Spleen (tissue), 11 donors: ENCODE results near the gene UBE2S. TPM values are rescaled to one million over a fixed set of nuclear protein-coding genes. Genes with fewer than 3 reads are reported as not detected.

Experiments
- DNase-seq: peaks from one replicate; pipeline ENCODE4 v3.0.0-alpha.2; 2020
- H3K27ac ChIP-seq, 8 donors: fragments of 200-600 bp; sonication (generic) in 7 of 8; 1 replicate in 4 of 8; 2 replicates in 4 of 8; pipeline versions ENCODE4 v1.5.0 to v1.8.0; 2016 to 2021; ENCODE audit warnings: inconsistent platforms in 4 of 8, mild to moderate bottlenecking in 4 of 8, moderate library complexity in 1 of 8
- H3K27me3 ChIP-seq, 7 donors: fragments of 200-600 bp; sonication (generic) in 6 of 7; replicated peaks in 1 of 7; 1 replicate in 4 of 7; 2 replicates in 3 of 7; pipeline versions ENCODE4 v1.5.0 to v1.8.0; 2016 to 2021; ENCODE audit warnings: inconsistent platforms in 3 of 7, mild to moderate bottlenecking in 1 of 7
- H3K36me3 ChIP-seq, 6 donors: fragments of 200-600 bp; sonication (generic) in 5 of 6; 1 replicate in 4 of 6; 2 replicates in 2 of 6; pipeline versions ENCODE4 v1.5.0 to v1.8.0; 2016 to 2021; ENCODE audit warnings: inconsistent platforms in 2 of 6
- H3K4me1 ChIP-seq, 6 donors: fragments of 200-600 bp; sonication (generic) in 5 of 6; 1 replicate in 3 of 6; 2 replicates in 3 of 6; pipeline versions ENCODE4 v1.5.0 to v1.8.0; 2016 to 2021; ENCODE audit warnings: inconsistent platforms in 3 of 6
- H3K4me3 ChIP-seq, 8 donors: fragments of 200-600 bp; sonication (generic) in 7 of 8; 1 replicate in 4 of 8; 2 replicates in 4 of 8; pipeline versions ENCODE4 v1.5.0 to v1.8.0; 2016 to 2021; ENCODE audit warnings: inconsistent platforms in 4 of 8, mild to moderate bottlenecking in 4 of 8, moderate library complexity in 2 of 8
- H3K9me3 ChIP-seq, 8 donors: fragments of 200-600 bp; sonication (generic) in 7 of 8; 1 replicate in 4 of 8; 2 replicates in 4 of 8; pipeline versions ENCODE4 v1.5.0 to v1.8.0; 2016 to 2021; ENCODE audit warnings: inconsistent platforms in 4 of 8
- CTCF ChIP-seq, 11 experiments: fragments of 200-600 bp in 7 of 11; fragments of 450-650 bp in 4 of 11; sonication (generic) in 4 of 11; IDR thresholded peaks in 8 of 11; conservative IDR thresholded peaks in 3 of 11; 1 replicate in 7 of 11; 2 replicates in 4 of 11; pipeline versions ENCODE4 v1.4.0 to v1.8.0; 2016 to 2021; ENCODE audit warnings: antibody characterized with exemption in 11 of 11, inconsistent platforms in 4 of 11, mild to moderate bottlenecking in 1 of 11
- POLR2A ChIP-seq, 3 donors: fragments of 450-650 bp; IDR thresholded peaks; one replicate each; pipeline ENCODE4 v1.5.1; 2017; ENCODE audit warnings: antibody characterized with exemption in 3 of 3, mild to moderate bottlenecking in 1 of 3
- POLR2AphosphoS5 ChIP-seq, 3 donors: sonication (generic); formaldehyde crosslinking; IDR thresholded peaks; one replicate each; pipeline ENCODE4 v1.5.1; 2017; ENCODE audit warnings: antibody characterized with exemption in 3 of 3
- WGBS, 5 donors: extraction: QIAGEN DNeasy Blood & Tissue Kit in 3 of 5; methylation state at CpG; one replicate each; pipeline versions ENCODE4 v1.1.5 to v1.1.7; 2013 to 2018; 5-methylcytosine and 5-hydroxymethylcytosine counted together
- intact Hi-C: fragments of 100-400 bp; cut with DNase I; formaldehyde crosslinking; loops from one replicate; pipeline ENCODE4 v1.15.0; 2023; ENCODE audit warnings: low total_unique reads
- polyA plus RNA-seq, 3 donors: library from polyadenylated mRNA; stranded (reverse); fragments of 200-250 nt; gene quantifications; one replicate each; pipeline ENCODE4 v1.2.1, GENCODE V29; 2013
- total RNA-seq, 7 donors: library from RNA; depleted of rRNA in 3 of 7; stranded (reverse); fragments of >200 nt in 3 of 7; fragmentation: NEBNext Ultra II Directional in 4 of 7; extraction: Animal tissue kit (Norgen Biotek cat#: 25700) in 4 of 7; gene quantifications; one replicate each; pipeline versions ENCODE4 v1.1.0 to v1.2.1, GENCODE V29; 2016 to 2021
- donor health status: healthy with polysubstance abuse.
- donor health status: DM: no; HTN: no; CAD: no; lungs with moderate emphysema.
- donor health status: DM: no; HTN: no; CAD: no.
- donor health status: Bipolar disorder and iron deficiency.
- donor health status: healthy.
- donor health status: DM: no; HTN: no; CAD: no.
- donor health status: DM: yes; HTN: yes; CAD: no.

UBE2S gene
- total and polyA plus RNA-seq, 10 donors: 4.9 to 40.8 (median 19.5) TPM

GRCh38 chr19:55442372-55442961 is 34.9 kb upstream of the UBE2S start:
- no peak for TF ChIP-seq CTCF (IDR thresholded peaks at IDR 0.05 in 8 of 11, conservative IDR thresholded peaks at IDR 0.05 in 3 of 11)
- TF ChIP-seq POLR2A (IDR thresholded peaks at IDR 0.05): no peak
- TF ChIP-seq POLR2AphosphoS5 (IDR thresholded peaks at IDR 0.05): no peak
- intact Hi-C loops: no loop called here
- Histone ChIP-seq H3K36me3 (no peaks in the 10 kb centered on the region), H3K27ac (no peak overlapping the region), H3K27me3 (peaks cover 7 to 100% (median 75%) of the 10 kb centered on the region in 7 donors), H3K4me1 (peaks cover 11 to 35% (median 26%) of the 10 kb centered on the region in 6 donors), H3K4me3 (peak overlapping the region in 1 of 8 donors; percentile 49), H3K9me3 (no peaks in the 10 kb centered on the region)
- DNase-seq: no peak
- WGBS, 5 donors: 1 to 4% (median 2%) methylated on average over 14 to 72 of the region's 72 CpGs

DNA sequence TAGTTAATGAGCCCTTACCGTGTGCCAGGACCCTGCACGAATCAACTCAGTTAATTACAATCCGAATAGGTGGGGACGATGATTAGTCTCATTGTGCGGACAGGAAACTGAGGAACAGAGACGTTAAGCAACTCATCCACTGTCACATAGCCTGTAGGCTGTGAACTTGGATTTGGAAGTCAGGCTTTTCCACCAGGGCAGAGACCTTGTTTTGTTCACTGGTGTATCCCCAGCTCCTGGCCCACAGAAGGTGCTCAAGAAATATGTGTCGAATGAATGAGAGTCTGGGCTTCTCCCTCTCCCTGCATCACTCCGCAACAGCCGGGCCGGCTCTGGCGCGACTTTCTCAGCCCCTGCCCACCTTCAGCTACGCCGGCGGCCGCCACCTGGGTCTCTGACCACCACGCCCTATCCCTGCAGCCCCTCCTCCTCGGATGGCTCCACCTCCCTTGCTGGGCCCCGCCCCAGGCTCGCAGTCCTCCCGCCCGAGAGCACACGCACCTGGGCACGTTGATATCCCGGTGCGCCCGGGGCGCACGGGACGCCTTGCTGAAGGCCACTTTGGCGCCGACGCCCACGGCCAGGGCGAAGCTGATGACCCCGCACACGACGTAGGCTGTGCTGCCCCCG is 34.2 kb upstream of the UBE2S start:
- H3K36me3 ChIP-seq: no peaks in the 10 kb centered on the region
- intact Hi-C loops: no loop called here
- no peak overlapping the region for H3K27ac ChIP-seq
- DNase-seq: no peak
- H3K4me3 ChIP-seq: peak overlapping the region in 1 of 8 donors; percentile 49
- TF ChIP-seq POLR2AphosphoS5 (IDR thresholded peaks at IDR 0.05): no peak
- TF ChIP-seq POLR2A (IDR thresholded peaks at IDR 0.05): no peak
- no peak for TF ChIP-seq CTCF (IDR thresholded peaks at IDR 0.05 in 8 of 11, conservative IDR thresholded peaks at IDR 0.05 in 3 of 11)
- WGBS, 5 donors: 2 to 18% (median 4%) methylated on average over 5 to 39 of the region's 39 CpGs
- H3K4me1 ChIP-seq: peaks cover 11 to 35% (median 26%) of the 10 kb centered on the region in 6 donors
- peaks cover 7 to 100% (median 82%) of the 10 kb centered on the region in 7 donors for H3K27me3 ChIP-seq
- no peaks in the 10 kb centered on the region for H3K9me3 ChIP-seq

GRCh38 chr19:55441319-55441691 is 33.7 kb upstream of the UBE2S start:
- peaks cover 7 to 100% (median 83%) of the 10 kb centered on the region in 7 donors for H3K27me3 ChIP-seq

More at GRCh38 chr19:55441319-55441691, 33.7 kb upstream of the UBE2S start:
- H3K9me3 ChIP-seq: no peaks in the 10 kb centered on the region
- DNase-seq: no peak
- intact Hi-C loops: no loop called here
- TF ChIP-seq POLR2A (IDR thresholded peaks at IDR 0.05) (no peak), POLR2AphosphoS5 (IDR thresholded peaks at IDR 0.05) (no peak), CTCF (IDR thresholded peaks at IDR 0.05 in 8 of 11, conservative IDR thresholded peaks at IDR 0.05 in 3 of 11) (no peak)
- peak overlapping the region in 1 of 8 donors; percentile 49 for H3K4me3 ChIP-seq
- peaks cover 11 to 35% (median 26%) of the 10 kb centered on the region in 6 donors for H3K4me1 ChIP-seq
- WGBS, 5 donors: 3 to 6% (median 3%) methylated on average over 21 of the region's 21 CpGs
- H3K36me3 ChIP-seq: no peaks in the 10 kb centered on the region
- no peak overlapping the region for H3K27ac ChIP-seq
